Stimulated activated CD4-positive, alpha-beta T cell treated with anti-CD3 and anti-CD28 coated beads, TNF-alpha, amount 100 ng/mL, for 4 hours (primary cell): Measurements from ENCODE around the gene KCNB1.

Source experiments
- DNase-seq, 3 experiments: peaks; one replicate each; pipeline ENCODE4 v3.0.0-alpha.2; 2020; ENCODE audit warnings: low read depth in 3 of 3

The KCNB1 gene

GRCh38 chr20:49482621-49483017 is at the start of gene KCNB1:
Gene KCNB1 (minus strand): TSS chr20:49482668. CDS start chr20:49482480, 188 bp downstream.
- DNase-seq: peak in 1 of 3 experiments; percentile 4

DNA sequence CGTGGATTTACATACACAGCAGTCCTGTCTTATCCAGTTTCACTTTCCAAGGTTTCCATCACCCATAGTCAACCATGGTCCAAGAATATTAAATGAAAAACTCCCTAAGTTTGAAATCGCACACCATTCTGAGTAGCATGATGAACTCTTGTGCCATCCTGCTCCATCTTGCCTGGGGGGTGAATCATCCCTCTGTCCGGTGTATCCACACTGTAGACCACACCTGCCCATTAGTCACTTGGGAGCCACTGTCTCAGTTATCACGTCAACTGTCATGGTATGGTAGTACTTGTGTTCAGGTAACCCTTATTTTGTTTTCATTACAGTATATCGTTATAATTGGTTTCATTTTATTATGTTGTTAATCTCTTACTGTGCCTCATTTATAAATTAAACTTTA is 47.0 kb upstream of the KCNB1 start:
- DNase-seq: no peak

- DNase-seq: no peak
These were observed 44.1 kb upstream of the KCNB1 start for GRCh38 chr20:49526568-49526967.

DNA sequence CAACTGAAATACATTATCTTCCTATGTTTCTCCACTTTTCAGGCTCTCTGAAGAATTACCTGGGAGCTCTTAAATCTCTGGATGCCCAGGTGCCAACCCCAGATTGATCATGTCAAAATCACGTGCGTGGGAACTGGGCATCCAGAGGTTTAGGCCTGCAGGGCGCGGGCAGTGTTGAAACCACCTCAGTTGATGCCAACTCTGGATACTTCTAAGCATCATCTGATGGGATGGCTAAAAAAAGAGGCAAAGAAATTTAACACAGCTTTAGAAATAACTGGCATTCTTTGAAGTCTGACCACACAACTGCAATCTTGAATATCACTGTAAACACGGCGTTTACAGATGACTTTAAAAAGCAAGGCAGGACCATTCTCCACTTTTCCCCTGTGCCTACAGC is 43.6 kb upstream of the KCNB1 start:
- DNase-seq: no peak

GRCh38 chr20:49523767-49524360 is 41.4 kb upstream of the KCNB1 start:
- no peak for DNase-seq

DNA sequence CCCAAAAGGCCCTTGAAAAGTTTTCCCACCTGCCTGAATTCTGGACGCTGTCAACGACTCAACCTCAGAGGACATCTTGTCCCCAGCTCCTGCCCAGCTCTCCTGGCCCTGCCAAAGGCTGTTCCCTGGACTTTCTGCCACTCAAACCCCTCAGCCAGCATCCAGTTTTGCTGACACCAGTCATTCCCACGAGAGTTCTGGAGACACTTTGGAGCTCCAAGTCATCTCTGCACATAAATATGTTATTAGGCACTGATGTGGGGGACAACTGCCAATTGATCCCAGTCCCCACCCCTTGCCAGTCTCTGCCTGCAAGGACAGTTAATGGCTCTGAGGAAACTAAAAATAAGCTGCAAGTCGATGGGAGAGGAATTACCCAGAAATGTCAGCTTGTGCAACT is 38.9 kb upstream of the KCNB1 start:
- DNase-seq: no peak

DNA sequence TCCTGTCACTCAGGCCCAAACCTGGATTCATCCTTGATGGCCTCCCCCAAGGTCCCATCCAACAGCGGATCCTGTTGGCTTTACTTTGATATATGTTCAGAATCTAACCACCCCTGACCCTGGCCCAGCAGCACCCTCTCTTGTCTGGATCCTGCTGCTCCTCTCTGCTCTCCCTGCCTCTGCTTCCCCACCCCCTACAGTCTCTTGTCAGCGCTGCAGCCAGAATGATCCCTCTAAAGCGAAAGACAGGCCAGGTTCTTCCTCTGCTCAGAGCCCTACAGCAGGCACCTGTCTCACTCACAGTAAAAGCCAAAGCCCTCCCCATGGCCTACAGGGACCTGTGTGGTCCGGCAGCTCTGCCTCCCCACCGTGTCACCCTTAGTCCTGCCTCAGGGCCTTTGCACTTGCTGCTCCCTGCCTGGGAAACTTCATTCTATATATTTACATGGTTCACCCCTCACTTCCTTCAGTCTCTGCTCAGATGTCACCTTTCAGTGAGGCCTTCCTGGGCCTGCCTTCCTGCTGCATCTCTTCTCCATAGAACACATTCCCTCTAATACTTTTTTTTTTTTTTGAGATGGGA is 37.4 kb upstream of the KCNB1 start:
- no peak for DNase-seq

GRCh38 chr20:49519212-49519712 is 36.8 kb upstream of the KCNB1 start:
- DNase-seq: no peak

DNA sequence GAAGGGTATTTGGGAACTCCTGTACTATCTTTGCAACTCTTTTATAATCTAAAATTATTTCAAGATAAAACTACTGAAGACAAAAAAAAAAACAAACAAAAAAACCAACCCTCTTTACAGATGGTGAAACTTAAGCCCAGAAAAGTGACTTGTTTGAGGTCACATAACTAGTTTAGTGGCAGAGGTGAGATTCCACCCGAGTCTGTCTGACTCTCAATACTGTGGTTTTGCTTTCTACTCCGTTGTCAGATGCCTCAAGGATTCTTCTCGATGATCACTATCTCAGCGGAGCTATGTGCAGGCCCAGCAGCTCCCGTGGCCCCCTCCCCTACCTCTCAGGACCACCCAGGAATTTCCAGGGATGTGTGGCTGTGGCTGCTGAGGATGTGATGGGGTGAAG is 36.1 kb upstream of the KCNB1 start:
- DNase-seq: no peak

GRCh38 chr20:49517805-49518100 is 35.3 kb upstream of the KCNB1 start:
- no peak for DNase-seq

GRCh38 chr20:49516916-49517804 is 34.7 kb upstream of the KCNB1 start:
- DNase-seq: no peak

GRCh38 chr20:49515586-49515985 is 33.1 kb upstream of the KCNB1 start:
- no peak for DNase-seq

DNA sequence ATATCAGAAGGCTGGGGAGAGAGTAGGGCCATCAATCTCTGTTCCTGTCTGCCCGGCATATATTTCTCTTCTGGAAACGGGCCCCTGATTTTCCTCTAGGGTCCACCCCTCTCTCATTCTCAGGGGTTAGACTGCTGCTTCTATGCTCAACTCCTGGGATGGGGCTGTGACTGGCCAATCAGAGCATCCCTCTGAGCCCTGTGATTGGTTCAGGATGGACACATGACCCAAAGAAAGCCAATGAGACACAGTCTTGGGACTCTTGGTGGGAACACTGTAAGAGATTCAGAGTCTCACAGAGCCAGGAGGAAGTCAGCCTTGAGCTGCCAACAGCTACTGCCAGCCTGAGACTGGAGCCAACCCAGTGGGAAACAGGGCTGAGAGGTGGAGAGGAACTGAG is 31.0 kb upstream of the KCNB1 start:
- DNase-seq: no peak

DNA sequence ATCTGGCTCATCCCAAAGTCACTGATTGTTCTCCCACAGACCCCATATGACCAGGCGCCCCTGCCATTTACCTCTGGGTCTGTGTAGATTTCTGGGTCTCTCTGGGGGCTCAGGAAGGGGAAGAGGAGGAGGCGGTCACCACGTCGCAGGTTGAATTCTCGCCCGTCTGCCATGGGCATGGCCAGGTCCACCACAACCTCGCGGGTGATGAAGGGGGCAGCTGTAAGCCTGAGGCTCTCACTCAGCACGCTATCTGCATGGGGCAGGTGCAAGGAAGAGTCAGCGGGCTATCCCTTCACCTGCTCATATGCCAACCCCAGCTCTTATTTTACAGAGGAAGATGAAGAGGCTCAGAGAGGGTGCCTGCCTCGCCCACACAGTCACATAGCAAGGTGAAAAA is 30.5 kb upstream of the KCNB1 start:
- no peak for DNase-seq

GRCh38 chr20:49511788-49512525 is 29.5 kb upstream of the KCNB1 start:
- no peak for DNase-seq

GRCh38 chr20:49510562-49511122 is 28.2 kb upstream of the KCNB1 start:
- no peak for DNase-seq

DNA sequence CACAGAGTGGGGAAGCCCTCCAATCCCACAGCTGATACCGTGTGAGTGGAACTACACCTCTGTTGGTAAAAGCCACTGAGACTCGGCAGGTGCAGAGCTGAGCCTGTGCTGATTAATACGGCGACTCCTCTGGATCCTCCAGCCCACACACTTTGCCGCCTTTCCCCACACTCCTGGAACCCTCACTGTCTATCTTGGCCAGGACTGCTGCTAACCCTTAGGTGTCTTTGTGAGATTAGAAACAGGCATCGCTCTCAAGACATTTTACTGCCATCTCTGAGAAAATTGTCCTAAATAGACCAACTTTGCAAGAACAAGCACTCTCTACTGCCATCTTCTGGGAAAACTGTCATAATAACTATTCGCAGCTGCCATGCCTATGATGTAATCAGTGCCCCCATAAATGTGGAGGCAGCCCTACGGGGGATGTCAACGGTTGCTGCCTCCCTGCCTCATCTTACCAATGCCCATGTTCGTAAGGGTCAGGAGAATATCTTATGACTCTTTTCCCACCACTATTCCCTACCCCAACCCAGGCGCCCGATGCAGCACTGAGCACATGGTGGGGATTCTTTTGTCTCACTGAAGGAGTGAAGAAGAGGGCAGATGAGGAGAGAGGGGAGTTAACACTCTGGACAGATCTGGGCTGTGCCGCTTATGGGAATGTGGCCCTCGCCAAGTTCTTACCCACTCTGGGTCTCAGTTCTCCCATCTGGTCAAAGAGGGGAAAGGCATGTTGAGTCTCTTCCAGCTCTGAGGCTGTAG is 26.1 kb upstream of the KCNB1 start:
- no peak for DNase-seq

DNA sequence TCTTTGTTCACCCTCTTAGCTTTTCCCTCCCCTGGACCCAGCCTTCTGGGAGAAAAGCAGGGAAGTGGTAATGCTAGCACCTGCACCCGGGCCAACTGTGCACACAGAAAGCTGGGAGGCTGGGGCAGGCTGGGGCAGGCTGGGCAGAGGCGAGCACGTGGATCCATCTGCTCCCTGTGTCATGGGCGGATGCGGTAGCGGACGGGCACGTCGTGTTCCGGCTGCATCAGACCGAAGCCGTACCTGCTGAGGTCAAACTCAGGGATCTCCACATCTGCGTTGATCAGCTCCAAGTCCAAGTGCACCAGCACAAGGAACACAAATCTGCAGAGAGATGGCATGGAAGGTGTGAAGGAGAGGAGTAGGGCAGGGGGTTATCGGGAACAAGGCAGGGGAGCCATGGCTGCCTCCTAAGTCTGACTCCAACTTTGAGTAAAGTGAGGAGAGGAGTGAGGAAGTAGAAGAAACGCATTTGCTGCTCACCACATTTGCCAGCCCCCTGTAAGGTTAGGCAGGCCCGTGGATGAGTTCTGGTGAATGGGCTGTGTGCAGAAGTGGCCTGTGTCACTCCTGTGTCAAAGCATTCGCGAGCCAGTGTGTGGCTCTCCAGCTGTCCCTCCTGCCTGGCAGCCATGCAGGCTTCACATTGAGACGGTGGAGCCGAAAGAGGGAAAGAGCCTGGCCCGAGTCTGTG is 25.4 kb upstream of the KCNB1 start:
- no peak for DNase-seq

DNA sequence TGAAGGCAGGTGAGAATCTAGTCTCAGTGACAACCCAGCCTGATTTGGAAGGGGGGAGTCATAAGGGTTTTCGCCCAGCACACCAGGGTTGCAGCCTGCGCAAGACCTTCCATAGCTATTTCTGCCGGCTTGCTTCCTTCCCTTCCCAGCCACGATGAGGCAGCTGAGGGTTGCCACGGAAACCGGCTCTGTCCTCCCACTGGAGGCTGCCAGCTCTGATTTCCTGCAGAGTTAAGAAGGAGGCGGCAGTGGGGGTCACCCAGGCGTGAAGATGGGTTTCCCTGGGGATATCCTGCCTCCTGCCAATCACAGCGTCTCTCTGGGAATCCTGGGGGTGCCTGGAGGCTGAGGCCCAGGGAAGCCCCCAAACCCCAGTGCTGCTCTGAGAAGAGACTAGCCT is 23.1 kb upstream of the KCNB1 start:
- no peak for DNase-seq

DNA sequence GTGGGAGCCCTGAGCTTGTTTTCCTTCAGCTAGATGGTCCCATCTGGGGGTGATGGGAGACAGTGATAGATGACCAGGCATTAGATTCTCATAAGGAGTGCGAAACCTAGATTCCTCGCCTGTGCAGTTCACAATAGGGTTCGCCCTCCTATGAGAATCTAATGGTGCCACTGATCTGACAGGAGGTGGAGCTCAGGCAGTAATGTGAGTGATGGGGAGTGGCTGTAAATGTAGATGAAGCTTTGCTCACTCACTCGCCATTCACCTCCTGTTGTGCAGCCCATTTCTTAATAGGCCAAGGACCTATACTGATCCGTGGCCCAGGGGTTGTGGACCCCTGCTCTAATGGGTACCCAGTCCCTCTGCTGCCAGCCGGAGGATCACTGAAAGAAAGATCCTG is 20.7 kb upstream of the KCNB1 start:
- no peak for DNase-seq

DNA sequence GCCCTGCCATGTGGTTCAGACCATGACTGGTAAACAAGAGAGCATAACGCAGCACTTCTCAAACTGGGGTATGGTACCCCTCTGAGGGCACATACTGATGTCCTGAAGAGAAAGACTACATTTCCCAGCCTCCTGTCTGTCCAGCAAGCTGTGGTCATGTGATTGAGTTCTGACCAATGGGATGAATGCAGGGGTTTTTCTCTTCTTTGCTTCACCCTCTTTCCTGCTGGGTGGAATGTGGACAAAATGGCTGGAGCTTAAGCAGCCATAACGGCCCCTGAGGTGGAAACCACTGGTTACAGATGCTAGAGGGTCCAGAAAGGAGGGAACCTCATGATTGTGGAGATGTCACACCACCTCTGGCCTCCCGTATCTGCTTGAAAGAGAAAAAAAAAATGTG is 19.4 kb upstream of the KCNB1 start:
- DNase-seq: no peak
